Lung (tissue), 12 donors: ENCODE data around the gene APBB2. TPM values are rescaled to one million over a fixed set of nuclear protein-coding genes. Genes with fewer than 3 reads are reported as not detected.

Experiments used
- ATAC-seq: fragments of 200-7000 bp; cut with Tn5 transposase; one replicate; pipeline ENCODE4 v1.9.1; 2020; ENCODE audit warnings: moderate number of reproducible peaks; ENCODE audit not compliant: insufficient read depth, low FRiP score
- DNase-seq, 3 donors: peaks; one replicate each; pipeline ENCODE4 v3.0.0-alpha.2; 2013 to 2017
- H3K27ac ChIP-seq, 2 donors: one replicate each; pipeline ENCODE4 v1.5.1; 2013; ENCODE audit warnings: mild to moderate bottlenecking in 2 of 2, moderate library complexity in 2 of 2, control low read depth in 1 of 2, inconsistent platforms in 1 of 2, low read depth in 1 of 2, low read length in 1 of 2
- H3K27me3 ChIP-seq, 3 donors: one replicate each; pipeline ENCODE4 v1.5.1; 2013; ENCODE audit warnings: low read length in 2 of 3; ENCODE audit not compliant: control insufficient read depth in 3 of 3, insufficient read depth in 3 of 3
- H3K36me3 ChIP-seq, 4 donors: one replicate each; pipeline ENCODE4 v1.5.1; 2013; ENCODE audit warnings: low read length in 4 of 4, mild to moderate bottlenecking in 1 of 4, moderate library complexity in 1 of 4; ENCODE audit not compliant: control insufficient read depth in 4 of 4, insufficient read depth in 4 of 4
- H3K4me1 ChIP-seq, 5 donors: one replicate each; pipeline ENCODE4 v1.5.1; 2013; ENCODE audit warnings: low read length in 5 of 5, mild to moderate bottlenecking in 2 of 5, moderate library complexity in 1 of 5; ENCODE audit not compliant: control insufficient read depth in 5 of 5, insufficient read depth in 5 of 5
- H3K4me3 ChIP-seq: one replicate; pipeline ENCODE4 v1.5.1; 2013; ENCODE audit warnings: mild to moderate bottlenecking, control low read depth, moderate library complexity
- H3K9ac ChIP-seq, 2 donors: one replicate each; pipeline ENCODE4 v1.5.1; 2013; ENCODE audit warnings: low read length in 2 of 2, control low read depth in 1 of 2; ENCODE audit not compliant: insufficient read depth in 1 of 2
- H3K9me3 ChIP-seq, 4 donors: one replicate each; pipeline ENCODE4 v1.5.1; 2013; ENCODE audit warnings: low read length in 3 of 4, mild to moderate bottlenecking in 1 of 4, moderate library complexity in 1 of 4; ENCODE audit not compliant: control insufficient read depth in 4 of 4, insufficient read depth in 3 of 4
- WGBS, 2 donors: extraction: QIAGEN DNeasy Blood & Tissue Kit; methylation state at CpG; one replicate each; pipeline ENCODE4 v1.1.7; 2013; 5-methylcytosine and 5-hydroxymethylcytosine counted together
- polyA plus RNA-seq, 2 donors: library from polyadenylated mRNA; stranded (reverse); fragments of 200-250 nt; gene quantifications; one replicate each; pipeline ENCODE4 v1.2.1, GENCODE V29; 2013
- total RNA-seq, 2 donors: library from RNA; depleted of rRNA in 1 of 2; stranded (reverse); fragments of >200 nt in 1 of 2; gene quantifications; one replicate each; pipeline ENCODE4 v1.2.1, GENCODE V29; 2014 to 2021
- TF ChIP-seq, protein P1 (sequence below): IDR thresholded peaks from 2 replicates; pipeline ENCODE4 v1.5.1; 2012; ENCODE audit warnings: mild to moderate bottlenecking; ENCODE audit errors: control extremely low read depth, extremely low read depth
- donor health status: control.
- donor health status: control.
- donor health status: Bipolar disorder and iron deficiency.
- donor health status: healthy.
- donor health status: DM: yes; HTN: yes; CAD: no.

The APBB2 gene
- total and polyA plus RNA-seq, 4 donors = 13.3 to 99.0 (median 40.4) TPM

DNA sequence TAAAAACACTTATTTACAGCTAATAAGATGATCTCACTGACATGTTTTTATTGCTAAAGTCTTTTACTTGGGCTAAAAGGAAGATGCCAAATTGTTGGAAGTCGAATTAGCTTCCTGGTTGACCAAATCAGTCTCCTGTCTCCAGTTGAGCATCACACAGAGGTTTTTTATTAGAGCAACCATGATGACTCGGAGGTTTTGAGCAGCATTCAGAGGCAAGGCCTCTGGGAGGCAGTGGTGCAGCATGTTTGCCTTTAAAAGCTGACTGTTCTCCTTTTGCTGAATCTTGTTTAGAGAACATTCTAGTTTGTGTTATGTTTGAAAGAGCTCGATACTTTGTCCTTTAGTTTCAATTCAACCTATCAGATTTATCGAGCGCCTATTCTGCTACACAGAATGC is 44.4 kb upstream of the APBB2 start:
- Histone ChIP-seq H3K27me3 (peaks cover 0 to 32% (median 11%) of the 10 kb centered on the region in 3 donors), H3K9me3 (peaks cover 0 to 7% (median 0%) of the 10 kb centered on the region in 4 donors), H3K4me1 (peaks cover 2 to 14% (median 5%) of the 10 kb centered on the region in 5 donors), H3K9ac (no peak overlapping the region), H3K27ac (no peak overlapping the region), H3K4me3 (no peak overlapping the region), H3K36me3 (no peaks in the 10 kb centered on the region)
- TF ChIP-seq, protein P1, sequence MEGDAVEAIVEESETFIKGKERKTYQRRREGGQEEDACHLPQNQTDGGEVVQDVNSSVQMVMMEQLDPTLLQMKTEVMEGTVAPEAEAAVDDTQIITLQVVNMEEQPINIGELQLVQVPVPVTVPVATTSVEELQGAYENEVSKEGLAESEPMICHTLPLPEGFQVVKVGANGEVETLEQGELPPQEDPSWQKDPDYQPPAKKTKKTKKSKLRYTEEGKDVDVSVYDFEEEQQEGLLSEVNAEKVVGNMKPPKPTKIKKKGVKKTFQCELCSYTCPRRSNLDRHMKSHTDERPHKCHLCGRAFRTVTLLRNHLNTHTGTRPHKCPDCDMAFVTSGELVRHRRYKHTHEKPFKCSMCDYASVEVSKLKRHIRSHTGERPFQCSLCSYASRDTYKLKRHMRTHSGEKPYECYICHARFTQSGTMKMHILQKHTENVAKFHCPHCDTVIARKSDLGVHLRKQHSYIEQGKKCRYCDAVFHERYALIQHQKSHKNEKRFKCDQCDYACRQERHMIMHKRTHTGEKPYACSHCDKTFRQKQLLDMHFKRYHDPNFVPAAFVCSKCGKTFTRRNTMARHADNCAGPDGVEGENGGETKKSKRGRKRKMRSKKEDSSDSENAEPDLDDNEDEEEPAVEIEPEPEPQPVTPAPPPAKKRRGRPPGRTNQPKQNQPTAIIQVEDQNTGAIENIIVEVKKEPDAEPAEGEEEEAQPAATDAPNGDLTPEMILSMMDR = no peak
- WGBS, 2 donors = 65 to 69% methylated on average over 5 of the region's 5 CpGs
- no peak for ATAC-seq
- DNase-seq = peak; percentile 58 to 76 (median 73)

DNA sequence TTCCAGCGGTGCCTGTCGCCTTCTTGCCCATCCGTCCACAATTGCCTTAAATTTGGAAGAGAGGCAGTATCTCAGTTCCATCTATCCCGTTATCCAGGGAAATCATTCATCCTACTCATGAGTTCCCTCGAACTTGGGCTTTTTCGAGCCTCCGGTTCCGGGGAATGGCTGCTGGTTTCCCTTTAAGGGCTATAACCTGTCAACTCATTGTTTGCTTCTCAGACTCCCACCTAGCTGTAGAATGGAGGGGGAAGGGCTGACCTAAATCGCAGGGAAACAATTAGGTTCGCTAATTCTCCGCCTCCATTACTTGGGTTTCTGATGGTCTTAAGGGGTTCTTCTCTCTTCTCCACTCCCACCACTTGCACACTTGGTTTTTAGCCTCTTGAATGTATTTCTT is 43.6 kb upstream of the APBB2 start:
- WGBS, 2 donors = 21 to 31% methylated on average over 11 of the region's 11 CpGs
- DNase-seq = peak in 1 of 3 donors; percentile 11
- H3K27me3 ChIP-seq = peaks cover 0 to 32% (median 11%) of the 10 kb centered on the region in 3 donors

DNA sequence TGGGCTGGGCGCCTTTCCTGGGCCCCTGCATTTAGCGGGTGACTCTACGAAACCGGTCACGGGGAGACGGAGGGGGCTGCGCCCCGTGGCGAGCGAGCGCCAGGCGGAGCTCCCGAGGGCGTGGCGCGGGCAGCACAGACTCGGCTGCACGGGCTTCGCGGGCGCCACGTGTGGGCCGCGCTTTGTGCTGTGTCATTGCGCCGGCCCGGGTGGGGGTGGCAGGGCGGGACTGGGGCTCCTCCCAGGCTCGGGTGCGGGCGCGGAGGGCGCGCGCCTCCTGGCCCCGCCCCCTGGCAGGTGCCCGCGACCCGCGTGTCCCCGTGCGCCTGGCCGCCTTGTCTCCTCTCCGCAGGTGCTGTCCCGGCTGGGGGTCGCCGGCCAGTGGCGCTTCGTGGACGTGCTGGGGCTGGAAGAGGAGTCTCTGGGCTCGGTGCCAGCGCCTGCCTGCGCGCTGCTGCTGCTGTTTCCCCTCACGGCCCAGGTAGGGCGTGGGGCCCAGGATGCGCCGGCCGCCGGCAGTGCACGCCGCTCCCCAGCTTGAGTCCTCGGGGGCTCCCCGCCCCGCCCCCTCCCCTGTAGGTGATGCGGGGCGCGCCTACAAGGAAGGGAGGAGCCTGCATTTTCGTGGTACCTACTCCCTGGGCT is 43.0 kb upstream of the APBB2 start:
- ATAC-seq (peak; percentile 78), DNase-seq (peak; percentile 29 to 54 (median 53))
- 2% methylated on average over 30 to 69 of the region's 69 CpGs for WGBS, 2 donors
- no peaks in the 10 kb centered on the region for H3K36me3 ChIP-seq
- H3K4me3 ChIP-seq = peak overlapping the region; percentile 41
- peaks cover 2 to 14% (median 5%) of the 10 kb centered on the region in 5 donors for H3K4me1 ChIP-seq
- H3K9ac ChIP-seq = peak overlapping the region in 1 of 2 donors; percentile 23
- no peak overlapping the region for H3K27ac ChIP-seq
- peaks cover 0 to 7% (median 0%) of the 10 kb centered on the region in 4 donors for H3K9me3 ChIP-seq
- H3K27me3 ChIP-seq = peaks cover 0 to 32% (median 11%) of the 10 kb centered on the region in 3 donors
- TF ChIP-seq, protein P1 = no peak

More for the DNA sequence above, 43.6 kb upstream of the APBB2 start:
- peaks cover 0 to 7% (median 0%) of the 10 kb centered on the region in 4 donors for H3K9me3 ChIP-seq
- ATAC-seq = no peak
- no peaks in the 10 kb centered on the region for H3K36me3 ChIP-seq
- peaks cover 2 to 14% (median 5%) of the 10 kb centered on the region in 5 donors for H3K4me1 ChIP-seq
- H3K27ac ChIP-seq = no peak overlapping the region
- H3K4me3 ChIP-seq = peak overlapping the region; percentile 41
- TF ChIP-seq, protein P1 = no peak
- H3K9ac ChIP-seq = peak overlapping the region in 1 of 2 donors; percentile 23
